HepG2 (cell line): ENCODE measurements around the gene KLF6. TPM values are rescaled to one million over a fixed set of nuclear protein-coding genes. Genes with fewer than 3 reads are reported as not detected.

Source experiments
- ETV5 ChIP-seq: IDR thresholded peaks from 2 replicates; pipeline ENCODE4 v1.6.1; 2018; ENCODE audit warnings: missing biosample characterization, missing genetic modification reagents, inconsistent platforms, borderline replicate concordance
- EZH2 ChIP-seq: conservative IDR thresholded peaks from 2 replicates; pipeline ENCODE4 v1.6.1; 2012; ENCODE audit warnings: mild to moderate bottlenecking, low read depth, low read length, moderate library complexity
- GABPA ChIP-seq, 2 experiments: IDR thresholded peaks; 2 replicates each; pipeline ENCODE4 v1.6.1; 2011 to 2016; ENCODE audit warnings: low read depth in 2 of 2, low read length in 1 of 2, missing biosample characterization in 1 of 2, missing genetic modification characterization in 1 of 2
- MYNN ChIP-seq: sonication (generic); formaldehyde crosslinking; IDR thresholded peaks from 2 replicates; pipeline ENCODE4 v1.4.0; 2020; ENCODE audit warnings: mild to moderate bottlenecking, low read depth, missing genetic modification reagents
- NCOR1 ChIP-seq: fragments of 200-600 bp; sonication (generic); IDR thresholded peaks from 2 replicates; pipeline ENCODE4 v1.7.0; 2017; ENCODE audit warnings: antibody characterized with exemption, low read length, borderline replicate concordance
- NFE2L1 ChIP-seq: sonication (generic); formaldehyde crosslinking; IDR thresholded peaks from 2 replicates; pipeline ENCODE4 v1.4.0; 2020; ENCODE audit warnings: missing genetic modification reagents, mild to moderate bottlenecking, borderline replicate concordance
- NR2F6 ChIP-seq, 2 experiments: IDR thresholded peaks; 2 replicates each; pipeline ENCODE4 v1.6.1; 2016; ENCODE audit warnings: antibody characterized with exemption in 1 of 2, mild to moderate bottlenecking in 1 of 2
- POLR2AphosphoS5 ChIP-seq: IDR thresholded peaks from 2 replicates; pipeline ENCODE4 v1.6.1; 2012; ENCODE audit warnings: low read depth, low read length
- RFXAP ChIP-seq: sonication (generic); formaldehyde crosslinking; IDR thresholded peaks from 2 replicates; pipeline ENCODE4 v1.4.0; 2020; ENCODE audit warnings: missing genetic modification reagents, borderline replicate concordance
- SP140L ChIP-seq: sonication (generic); formaldehyde crosslinking; IDR thresholded peaks from 2 replicates; pipeline ENCODE4 v1.4.0; 2020; ENCODE audit warnings: missing genetic modification reagents, borderline replicate concordance
- SRY ChIP-seq: sonication (generic); formaldehyde crosslinking; IDR thresholded peaks from 2 replicates; pipeline ENCODE4 v1.8.0; 2022; ENCODE audit warnings: mild to moderate bottlenecking, missing genetic modification reagents
- TRIM24 ChIP-seq: sonication (generic); formaldehyde crosslinking; IDR thresholded peaks from 2 replicates; pipeline ENCODE4 v1.8.0; 2022; ENCODE audit warnings: mild to moderate bottlenecking, missing genetic modification reagents
- U2AF1 ChIP-seq: fragments of 200-400 bp; formaldehyde crosslinking; optimal IDR thresholded peaks from 2 replicates; pipeline ENCODE3; 2017; ENCODE audit warnings: mild to moderate bottlenecking, low read depth, low read length
- ZNF382 ChIP-seq: sonication (generic); formaldehyde crosslinking; IDR thresholded peaks from 2 replicates; pipeline ENCODE4 v1.5.0; 2020; ENCODE audit warnings: missing genetic modification reagents, mild to moderate bottlenecking, borderline replicate concordance
- ZNF496 ChIP-seq: sonication (generic); formaldehyde crosslinking; IDR thresholded peaks from 2 replicates; pipeline ENCODE4 v1.8.1; 2023; ENCODE audit warnings: mild to moderate bottlenecking, moderate library complexity, missing genetic modification reagents; ENCODE audit not compliant: insufficient replicate concordance
- ZNF501 ChIP-seq: sonication (generic); formaldehyde crosslinking; IDR thresholded peaks from 2 replicates; pipeline ENCODE4 v1.5.1; 2020; ENCODE audit warnings: mild to moderate bottlenecking, moderate library complexity, missing genetic modification reagents
- ZNF549 ChIP-seq: sonication (generic); formaldehyde crosslinking; IDR thresholded peaks from 2 replicates; pipeline ENCODE4 v1.5.0; 2020; ENCODE audit warnings: missing genetic modification reagents
- ZNF564 ChIP-seq: sonication (generic); formaldehyde crosslinking; IDR thresholded peaks from 2 replicates; pipeline ENCODE4 v1.8.1; 2023; ENCODE audit warnings: mild to moderate bottlenecking, missing genetic modification reagents
- polyA plus RNA-seq, 8 experiments: library from polyadenylated mRNA; depleted of rRNA in 3 of 8; stranded (reverse) in 7 of 8; unstranded in 1 of 8; fragments of >200 nt; fragmentation: Illumina TruSeq in 4 of 8; extraction: Trizol in 4 of 8; gene quantifications; 2 replicates each; pipeline versions ENCODE4 v1.2.1 to v1.2.3, GENCODE V29; 2011 to 2016; ENCODE audit warnings: low read depth in 4 of 8, missing spikeins in 1 of 8, mixed read lengths in 1 of 8; ENCODE audit not compliant: insufficient read depth in 1 of 8
- total RNA-seq, 5 experiments: library from RNA; depleted of rRNA; stranded (reverse); fragments of >200 nt; fragmentation: Illumina TruSeq; extraction: Trizol; gene quantifications; 2 replicates each; pipeline ENCODE4 v1.2.3, GENCODE V29; 2016; ENCODE audit warnings: low read depth in 1 of 5
- TF ChIP-seq, protein P1 (sequence below): fragments of 450-650 bp; IDR thresholded peaks from 2 replicates; pipeline ENCODE4 v1.6.1; 2016
- TF ChIP-seq, protein P2 (sequence below): sonication (generic); formaldehyde crosslinking; conservative IDR thresholded peaks from 2 replicates; pipeline ENCODE4 v1.4.0; 2020; ENCODE audit warnings: missing genetic modification reagents

Gene KLF6
- total and polyA plus RNA-seq, 2 of the 13 experiments (the other 11 are each of a cell fraction or from before 2014, with no cell fraction given) = 27.0 to 71.9 TPM

DNA sequence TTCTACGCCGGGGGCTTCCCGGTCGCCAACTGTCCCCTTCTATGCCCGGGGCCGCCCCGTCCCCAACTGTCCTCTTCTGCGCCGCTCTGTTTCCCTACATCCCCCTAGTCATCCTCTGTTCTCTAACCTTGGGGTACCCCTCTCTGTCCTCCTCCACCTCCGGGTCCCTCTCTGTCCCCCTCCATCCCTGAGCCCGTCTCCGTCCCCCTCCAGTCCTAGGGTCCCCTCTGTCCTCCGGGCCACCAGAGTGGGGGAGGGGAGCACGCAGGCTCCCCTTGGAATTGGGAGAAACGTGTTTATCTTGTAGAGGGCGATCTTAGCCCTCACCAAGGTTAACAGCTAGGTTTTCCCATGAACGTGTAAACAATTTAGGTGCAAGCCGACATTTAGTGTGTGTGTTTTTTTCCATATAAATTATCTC is 852 bp upstream of the KLF6 start (continued):
- TF ChIP-seq NFE2L1 (CRISPR knock-in tag) (no peak), NR2F6 (IDR thresholded peaks at IDR 0.05) (no peak), NR2F6 (CRISPR knock-in tag; IDR thresholded peaks at IDR 0.05) (no peak), ZNF382 (no peak; the same call in 1 of the 2 replicates), ZNF549 (CRISPR knock-in tag) (no peak), SRY (no peak), TRIM24 (CRISPR knock-in tag) (no peak), ZNF564 (CRISPR knock-in tag) (no peak), ZNF496 (CRISPR knock-in tag) (no peak), ZNF501 (0 out of 2 replicates have a peak, but pooled peaks have one; percentile 45), MYNN (CRISPR knock-in tag) (no peak), GABPA (IDR thresholded peaks at IDR 0.05; ENCODE audit: low read depth, low read length) (no peak), GABPA (CRISPR knock-in tag; IDR thresholded peaks at IDR 0.05; ENCODE audit: low read depth) (no peak), RFXAP (CRISPR knock-in tag) (no peak), NCOR1 (no peak), U2AF1 (no peak), SP140L (CRISPR knock-in tag) (no peak), EZH2 (no peak), POLR2AphosphoS5 (peak; percentile 57), ETV5 (CRISPR knock-in tag) (no peak)
- TF ChIP-seq, protein P1, sequence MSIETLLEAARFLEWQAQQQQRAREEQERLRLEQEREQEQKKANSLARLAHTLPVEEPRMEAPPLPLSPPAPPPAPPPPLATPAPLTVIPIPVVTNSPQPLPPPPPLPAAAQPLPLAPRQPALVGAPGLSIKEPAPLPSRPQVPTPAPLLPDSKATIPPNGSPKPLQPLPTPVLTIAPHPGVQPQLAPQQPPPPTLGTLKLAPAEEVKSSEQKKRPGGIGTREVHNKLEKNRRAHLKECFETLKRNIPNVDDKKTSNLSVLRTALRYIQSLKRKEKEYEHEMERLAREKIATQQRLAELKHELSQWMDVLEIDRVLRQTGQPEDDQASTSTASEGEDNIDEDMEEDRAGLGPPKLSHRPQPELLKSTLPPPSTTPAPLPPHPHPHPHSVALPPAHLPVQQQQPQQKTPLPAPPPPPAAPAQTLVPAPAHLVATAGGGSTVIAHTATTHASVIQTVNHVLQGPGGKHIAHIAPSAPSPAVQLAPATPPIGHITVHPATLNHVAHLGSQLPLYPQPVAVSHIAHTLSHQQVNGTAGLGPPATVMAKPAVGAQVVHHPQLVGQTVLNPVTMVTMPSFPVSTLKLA = no peak
- TF ChIP-seq, protein P2, sequence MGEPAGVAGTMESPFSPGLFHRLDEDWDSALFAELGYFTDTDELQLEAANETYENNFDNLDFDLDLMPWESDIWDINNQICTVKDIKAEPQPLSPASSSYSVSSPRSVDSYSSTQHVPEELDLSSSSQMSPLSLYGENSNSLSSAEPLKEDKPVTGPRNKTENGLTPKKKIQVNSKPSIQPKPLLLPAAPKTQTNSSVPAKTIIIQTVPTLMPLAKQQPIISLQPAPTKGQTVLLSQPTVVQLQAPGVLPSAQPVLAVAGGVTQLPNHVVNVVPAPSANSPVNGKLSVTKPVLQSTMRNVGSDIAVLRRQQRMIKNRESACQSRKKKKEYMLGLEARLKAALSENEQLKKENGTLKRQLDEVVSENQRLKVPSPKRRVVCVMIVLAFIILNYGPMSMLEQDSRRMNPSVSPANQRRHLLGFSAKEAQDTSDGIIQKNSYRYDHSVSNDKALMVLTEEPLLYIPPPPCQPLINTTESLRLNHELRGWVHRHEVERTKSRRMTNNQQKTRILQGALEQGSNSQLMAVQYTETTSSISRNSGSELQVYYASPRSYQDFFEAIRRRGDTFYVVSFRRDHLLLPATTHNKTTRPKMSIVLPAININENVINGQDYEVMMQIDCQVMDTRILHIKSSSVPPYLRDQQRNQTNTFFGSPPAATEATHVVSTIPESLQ = no peak
